Keratinocyte (primary cell): ENCODE measurements around the gene SPINK9.

Experiments used
- EZH2 ChIP-seq: IDR thresholded peaks from one replicate; pipeline ENCODE4 v1.6.1; 2012; ENCODE audit warnings: inconsistent platforms, mild to moderate bottlenecking, low read length, moderate library complexity
- TF ChIP-seq, protein P1 (sequence below), 3 experiments: IDR thresholded peaks in 1 of 3; conservative IDR thresholded peaks in 1 of 3; optimal IDR thresholded peaks in 1 of 3; 2 replicates in 2 of 3; 3 replicates in 1 of 3; pipeline versions ENCODE3 to v1.5.1; 2011; ENCODE audit warnings: low read length in 3 of 3, mild to moderate bottlenecking in 3 of 3, moderate library complexity in 2 of 3, control low read depth in 1 of 3, inconsistent platforms in 1 of 3; ENCODE audit not compliant: insufficient read depth in 2 of 3; ENCODE audit errors: extremely low read depth in 1 of 3

DNA sequence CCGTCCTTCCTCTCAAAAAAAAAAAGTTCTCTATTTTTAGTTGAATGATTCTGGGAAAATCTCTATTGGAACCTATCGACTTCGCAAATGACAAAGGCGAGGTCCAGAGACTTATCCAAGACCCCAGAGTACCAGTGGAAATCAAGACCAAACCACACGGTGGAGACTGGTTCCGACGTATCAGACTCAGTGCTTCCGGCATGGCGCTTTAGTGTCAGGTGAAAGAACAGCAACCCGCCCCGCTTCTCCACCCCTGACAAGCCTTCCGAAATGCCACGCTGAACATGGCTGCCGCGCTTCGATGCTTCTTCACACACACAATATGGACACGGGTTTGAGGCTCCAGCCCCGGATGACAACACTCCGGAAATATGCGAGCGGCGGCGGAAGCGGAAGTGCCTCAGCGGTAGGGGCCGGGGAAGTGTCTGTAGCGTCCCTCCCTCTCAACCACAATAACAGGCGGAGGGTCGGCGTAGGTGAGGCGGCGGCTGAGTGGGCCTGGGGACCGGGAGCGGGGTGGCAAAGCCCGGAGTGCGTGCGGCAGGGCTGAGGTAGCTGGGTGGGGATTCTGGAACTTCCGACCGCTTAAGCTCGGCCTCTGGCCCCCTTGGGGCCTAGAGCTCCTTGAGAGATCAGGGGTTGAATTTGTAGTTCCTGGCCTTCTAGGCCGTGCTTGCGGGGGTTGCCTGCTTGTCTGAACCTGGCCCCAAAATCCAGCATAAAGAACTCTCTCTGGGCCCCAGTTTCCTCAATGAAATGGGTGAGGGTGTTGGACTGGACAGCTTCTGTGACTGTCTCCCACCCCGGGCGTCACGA lies 48.4 kb downstream of the SPINK9 start, which contains the start of gene FBXO38:
- TF ChIP-seq, protein P1, sequence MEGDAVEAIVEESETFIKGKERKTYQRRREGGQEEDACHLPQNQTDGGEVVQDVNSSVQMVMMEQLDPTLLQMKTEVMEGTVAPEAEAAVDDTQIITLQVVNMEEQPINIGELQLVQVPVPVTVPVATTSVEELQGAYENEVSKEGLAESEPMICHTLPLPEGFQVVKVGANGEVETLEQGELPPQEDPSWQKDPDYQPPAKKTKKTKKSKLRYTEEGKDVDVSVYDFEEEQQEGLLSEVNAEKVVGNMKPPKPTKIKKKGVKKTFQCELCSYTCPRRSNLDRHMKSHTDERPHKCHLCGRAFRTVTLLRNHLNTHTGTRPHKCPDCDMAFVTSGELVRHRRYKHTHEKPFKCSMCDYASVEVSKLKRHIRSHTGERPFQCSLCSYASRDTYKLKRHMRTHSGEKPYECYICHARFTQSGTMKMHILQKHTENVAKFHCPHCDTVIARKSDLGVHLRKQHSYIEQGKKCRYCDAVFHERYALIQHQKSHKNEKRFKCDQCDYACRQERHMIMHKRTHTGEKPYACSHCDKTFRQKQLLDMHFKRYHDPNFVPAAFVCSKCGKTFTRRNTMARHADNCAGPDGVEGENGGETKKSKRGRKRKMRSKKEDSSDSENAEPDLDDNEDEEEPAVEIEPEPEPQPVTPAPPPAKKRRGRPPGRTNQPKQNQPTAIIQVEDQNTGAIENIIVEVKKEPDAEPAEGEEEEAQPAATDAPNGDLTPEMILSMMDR (optimal IDR thresholded peaks at IDR 0.05 in 1 of 3, IDR thresholded peaks at IDR 0.05 in 1 of 3, conservative IDR thresholded peaks at IDR 0.05 in 1 of 3; ENCODE audit: extremely low read depth in 1 of 3, insufficient read depth in 2 of 3, low read length in 3 of 3) = peak in 2 of 3 experiments; percentile 12 to 19
- TF ChIP-seq EZH2 = no peak
